GM12873 (cell line): ENCODE data around the gene PDE3B.

Source experiments
- TF ChIP-seq, protein P1 (sequence below): IDR thresholded peaks from 2 replicates; pipeline ENCODE4 v1.5.1; 2012; ENCODE audit warnings: low read depth, mild to moderate bottlenecking, moderate library complexity, low read length, control low read depth; ENCODE audit not compliant: insufficient read depth; ENCODE audit errors: missing control alignments

Gene PDE3B

DNA sequence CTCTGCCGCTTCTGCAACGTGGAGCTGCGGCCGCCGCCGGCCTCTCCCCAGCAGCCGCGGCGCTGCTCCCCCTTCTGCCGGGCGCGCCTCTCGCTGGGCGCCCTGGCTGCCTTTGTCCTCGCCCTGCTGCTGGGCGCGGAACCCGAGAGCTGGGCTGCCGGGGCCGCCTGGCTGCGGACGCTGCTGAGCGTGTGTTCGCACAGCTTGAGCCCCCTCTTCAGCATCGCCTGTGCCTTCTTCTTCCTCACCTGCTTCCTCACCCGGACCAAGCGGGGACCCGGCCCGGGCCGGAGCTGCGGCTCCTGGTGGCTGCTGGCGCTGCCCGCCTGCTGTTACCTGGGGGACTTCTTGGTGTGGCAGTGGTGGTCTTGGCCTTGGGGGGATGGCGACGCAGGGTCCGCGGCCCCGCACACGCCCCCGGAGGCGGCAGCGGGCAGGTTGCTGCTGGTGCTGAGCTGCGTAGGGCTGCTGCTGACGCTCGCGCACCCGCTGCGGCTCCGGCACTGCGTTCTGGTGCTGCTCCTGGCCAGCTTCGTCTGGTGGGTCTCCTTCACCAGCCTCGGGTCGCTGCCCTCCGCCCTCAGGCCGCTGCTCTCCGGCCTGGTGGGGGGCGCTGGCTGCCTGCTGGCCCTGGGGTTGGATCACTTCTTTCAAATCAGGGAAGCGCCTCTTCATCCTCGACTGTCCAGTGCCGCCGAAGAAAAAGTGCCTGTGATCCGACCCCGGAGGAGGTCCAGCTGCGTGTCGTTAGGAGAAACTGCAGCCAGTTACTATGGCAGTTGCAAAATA, 816 bp downstream of the PDE3B start:
- TF ChIP-seq, protein P1, sequence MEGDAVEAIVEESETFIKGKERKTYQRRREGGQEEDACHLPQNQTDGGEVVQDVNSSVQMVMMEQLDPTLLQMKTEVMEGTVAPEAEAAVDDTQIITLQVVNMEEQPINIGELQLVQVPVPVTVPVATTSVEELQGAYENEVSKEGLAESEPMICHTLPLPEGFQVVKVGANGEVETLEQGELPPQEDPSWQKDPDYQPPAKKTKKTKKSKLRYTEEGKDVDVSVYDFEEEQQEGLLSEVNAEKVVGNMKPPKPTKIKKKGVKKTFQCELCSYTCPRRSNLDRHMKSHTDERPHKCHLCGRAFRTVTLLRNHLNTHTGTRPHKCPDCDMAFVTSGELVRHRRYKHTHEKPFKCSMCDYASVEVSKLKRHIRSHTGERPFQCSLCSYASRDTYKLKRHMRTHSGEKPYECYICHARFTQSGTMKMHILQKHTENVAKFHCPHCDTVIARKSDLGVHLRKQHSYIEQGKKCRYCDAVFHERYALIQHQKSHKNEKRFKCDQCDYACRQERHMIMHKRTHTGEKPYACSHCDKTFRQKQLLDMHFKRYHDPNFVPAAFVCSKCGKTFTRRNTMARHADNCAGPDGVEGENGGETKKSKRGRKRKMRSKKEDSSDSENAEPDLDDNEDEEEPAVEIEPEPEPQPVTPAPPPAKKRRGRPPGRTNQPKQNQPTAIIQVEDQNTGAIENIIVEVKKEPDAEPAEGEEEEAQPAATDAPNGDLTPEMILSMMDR: no peak

DNA sequence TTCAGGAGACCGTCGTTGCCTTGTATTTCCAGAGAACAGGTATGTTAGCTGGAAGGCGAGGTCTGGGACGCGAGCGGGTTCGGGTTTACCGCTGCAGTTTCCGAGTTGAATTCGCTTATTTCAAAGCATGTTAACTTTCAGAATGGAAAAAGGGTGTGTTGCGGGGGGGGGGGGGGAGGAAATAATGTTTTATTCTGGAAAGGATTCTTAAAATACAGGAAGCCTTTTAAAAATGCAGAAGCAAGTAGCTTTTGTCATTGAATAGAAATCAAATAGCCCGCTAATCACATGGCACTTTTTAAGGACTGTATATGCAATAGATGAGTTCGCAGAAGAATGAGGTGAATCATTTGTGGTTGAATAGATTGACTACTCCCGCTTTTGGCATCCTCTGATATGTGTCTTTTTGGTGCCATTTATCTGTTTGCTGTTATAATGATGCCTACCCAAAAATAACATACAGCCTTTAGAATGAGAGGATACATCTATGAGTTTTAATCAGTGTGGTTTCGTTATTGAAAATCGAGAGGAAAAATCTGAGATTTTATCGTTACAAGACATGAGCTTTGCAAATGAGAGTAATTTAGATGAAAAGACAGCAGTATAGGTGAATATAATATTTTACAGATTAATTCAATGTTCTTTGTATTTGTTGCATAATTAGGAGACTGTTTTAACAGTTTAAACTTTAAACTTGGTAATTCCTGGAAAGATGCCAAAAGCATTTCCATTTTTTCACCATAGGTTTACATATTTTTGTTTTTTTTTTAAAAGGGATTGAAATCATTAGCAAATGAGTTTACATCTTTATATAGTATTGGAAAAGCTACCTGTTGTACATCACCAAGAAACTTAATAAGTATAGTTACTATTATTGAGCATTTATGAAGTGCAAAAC, 1.7 kb downstream of the PDE3B start:
- TF ChIP-seq, protein P1: no peak

DNA sequence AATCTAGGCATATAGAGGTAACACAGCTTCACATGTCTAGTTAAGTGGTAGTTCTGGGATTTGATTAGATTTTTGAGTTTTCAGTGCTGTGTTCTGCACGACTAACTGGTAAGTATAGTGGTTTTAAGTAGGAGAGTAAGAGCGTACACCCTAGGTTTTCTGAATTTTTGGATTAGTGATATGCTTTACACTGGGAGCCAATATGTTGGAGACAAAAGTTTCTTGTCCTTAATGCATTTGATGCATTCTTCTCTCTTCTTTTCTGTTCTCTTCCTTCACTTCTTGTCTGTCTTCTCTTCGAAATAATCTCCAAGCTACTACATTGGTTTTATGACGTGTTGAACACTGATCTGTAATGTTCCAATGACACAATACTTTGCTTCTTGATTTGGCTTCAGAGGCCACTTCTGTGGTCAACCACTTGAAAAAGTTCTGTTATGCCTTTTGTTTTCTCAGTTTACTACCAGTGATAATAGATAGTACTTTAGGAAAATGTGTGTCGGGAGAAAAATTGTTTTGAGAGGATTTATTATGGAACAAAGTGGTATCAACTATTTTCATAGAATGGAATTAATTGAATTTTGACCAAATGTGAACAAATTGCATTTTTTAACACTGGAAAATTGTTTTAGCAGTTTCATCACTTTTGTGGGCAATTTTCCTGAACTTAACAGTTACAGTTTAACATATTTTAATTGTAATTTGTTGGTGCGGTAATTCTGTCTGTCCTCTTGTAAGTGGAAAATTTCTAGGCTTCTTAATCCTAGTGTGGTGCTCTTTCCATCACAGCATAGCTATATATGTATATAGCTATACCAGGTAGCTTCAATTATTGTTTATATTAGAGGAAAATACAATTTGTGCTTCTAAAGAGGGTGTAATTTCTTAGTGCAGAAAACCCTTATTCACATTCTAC, 2.6 kb downstream of the PDE3B start:
- TF ChIP-seq, protein P1: no peak

DNA sequence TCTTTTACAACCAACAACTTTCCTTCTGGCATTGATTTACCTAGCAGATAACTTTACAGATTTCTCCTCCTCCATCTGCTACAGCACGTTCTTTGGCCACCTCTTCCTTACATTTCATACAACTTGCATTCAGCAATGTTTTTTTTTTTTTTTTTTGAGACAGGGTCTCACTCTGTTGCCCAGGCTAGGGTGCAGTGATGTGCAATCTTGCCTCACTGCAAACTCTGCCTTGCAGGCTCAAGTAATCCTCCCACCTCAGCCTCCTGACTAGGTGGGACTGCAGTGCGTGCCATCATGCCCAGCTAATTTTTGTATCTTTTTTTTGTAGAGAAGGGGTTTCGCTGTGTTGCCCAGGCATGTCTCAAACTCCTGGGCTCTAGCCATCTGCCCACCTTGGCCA, 6.5 kb downstream of the PDE3B start:
- TF ChIP-seq, protein P1: no peak

DNA sequence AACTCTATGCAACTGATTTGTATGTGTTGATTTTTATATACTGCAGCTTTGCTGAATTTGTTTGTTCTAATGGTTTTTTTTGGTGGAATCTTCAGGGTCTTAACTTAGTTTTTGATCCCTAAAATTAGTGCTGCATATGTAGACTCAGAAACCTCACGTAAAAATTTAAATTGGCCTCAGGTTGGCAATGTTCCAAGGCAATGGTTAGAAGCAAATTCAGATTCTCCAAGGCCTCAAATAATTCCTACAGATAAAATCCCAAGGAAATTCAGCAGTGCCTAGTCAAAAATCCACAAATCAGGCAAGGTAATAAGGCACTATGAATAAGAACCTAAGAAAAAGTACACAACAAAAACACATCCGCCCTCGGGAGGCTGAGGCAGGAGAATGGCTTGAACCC, 9.5 kb downstream of the PDE3B start:
- TF ChIP-seq, protein P1: no peak

DNA sequence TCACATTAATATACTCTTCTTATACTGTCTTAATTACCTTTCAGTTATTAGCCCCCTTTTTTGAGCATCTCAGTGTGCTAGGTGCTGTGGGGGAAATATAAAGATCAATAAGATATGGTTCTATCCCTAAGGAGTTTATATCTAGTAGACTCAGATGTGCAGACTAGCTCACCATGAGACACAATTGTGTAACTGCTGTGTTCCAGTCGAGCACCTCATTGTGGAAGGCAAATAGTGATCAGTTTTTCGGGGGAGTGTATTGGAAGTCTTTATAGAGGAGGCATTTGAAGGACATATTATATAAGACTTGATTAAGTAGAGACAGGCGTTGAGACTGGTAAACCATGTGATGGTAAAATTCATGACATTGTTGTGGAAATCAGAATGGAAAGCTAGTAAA, 11.8 kb downstream of the PDE3B start:
- TF ChIP-seq, protein P1: no peak
